Measurements from ENCODE around the gene LMX1B. TPM values are rescaled to one million over a fixed set of nuclear protein-coding genes. Genes with fewer than 3 reads are reported as not detected.

The LMX1B gene
- total and polyA plus RNA-seq, 2 of the 4 experiments (the other 2 are of a cell fraction) = not detected

GRCh38 chr9:126569036-126569435, 44.7 kb upstream of the LMX1B start:
- no CpG with 5 or more reads among the region's 1 CpG for WGBS, 2 experiments (ENCODE audit: extremely low coverage in 2 of 2, insufficient read length in 1 of 2)
- dilution Hi-C loops (cut with HindIII; ENCODE audit: low sequenced_read_pairs, unreplicated experiment) = no loop called here
- no peak overlapping the region for H2AFZ ChIP-seq (replicated peaks; ENCODE audit: low read length, poor library complexity)
- in situ Hi-C loops (cut with MboI; ENCODE audit: low sequenced_read_pairs) = no loop called here
- H3K9me3 ChIP-seq (ENCODE audit: control insufficient read depth, insufficient read depth, low read length) = no peaks in the 10 kb centered on the region
- no peaks in the 10 kb centered on the region for H3K79me1 ChIP-seq (ENCODE audit: low read depth in 1 of 2, low read length in 2 of 2)
- ATAC-seq (ENCODE audit: low read depth) (no peak), DNase-seq (no peak)
- no peaks in the 10 kb centered on the region for H4K20me1 ChIP-seq (ENCODE audit: insufficient read depth, low read length)
- H3K14ac ChIP-seq (replicated peaks; ENCODE audit: low read depth, low read length) = no peak overlapping the region
- peaks cover 20% of the 10 kb centered on the region for H3K27me3 ChIP-seq (ENCODE audit: control insufficient read depth, insufficient read depth, low read length)
- H2BK5ac ChIP-seq (ENCODE audit: low read depth, low read length, poor library complexity, severe bottlenecking) = no peak overlapping the region
- CTCF ChIA-PET = no interaction called here
- intact Hi-C loops (cut with micrococcal nuclease) = no loop called here
- H3K4me1 ChIP-seq (ENCODE audit: control insufficient read depth, insufficient read depth, low read length) = no peaks in the 10 kb centered on the region
- no peak overlapping the region for H2AK5ac ChIP-seq (ENCODE audit: low read depth, low read length)
- H3K4ac ChIP-seq (ENCODE audit: low read depth, low read length) = no peak overlapping the region
- H3K4me3 ChIP-seq (ENCODE audit: insufficient read depth, low read depth, low read length) = no peak overlapping the region
- H3K56ac ChIP-seq (ENCODE audit: extremely low read depth, insufficient read depth, low read length) = no peak overlapping the region
- H2AK9ac ChIP-seq (replicated peaks; ENCODE audit: low read depth, low read length, poor library complexity) = no peak overlapping the region
- POLR2A ChIA-PET (ENCODE audit: unreplicated experiment) = no interaction called here
- H4K91ac ChIP-seq (ENCODE audit: insufficient read depth, low read depth, low read length) = no peak overlapping the region
- H3K9me1 ChIP-seq (ENCODE audit: insufficient read depth, low read length) = no peaks in the 10 kb centered on the region
- TF ChIP-seq NFE2L2 (IDR thresholded peaks at IDR 0.05; ENCODE audit: low read depth, low read length) (no peak), CTCF (conservative IDR thresholded peaks at IDR 0.05; ENCODE audit: low read depth, low read length) (no peak), BHLHE40 (IDR thresholded peaks at IDR 0.05; ENCODE audit: low read depth, low read length) (no peak), MAZ (IDR thresholded peaks at IDR 0.05; ENCODE audit: borderline replicate concordance, low read depth, low read length) (no peak)
- BruUV-seq (replicated peaks) = no TSS peak
- H4K5ac ChIP-seq (ENCODE audit: low read depth, low read length) = no peak overlapping the region
- no peak overlapping the region for H3K23ac ChIP-seq (ENCODE audit: low read depth, low read length)
- no peaks in the 10 kb centered on the region for H3K36me3 ChIP-seq (ENCODE audit: control insufficient read depth, insufficient read depth, low read length)
- H2BK15ac ChIP-seq (ENCODE audit: low read depth, low read length) = no peak overlapping the region
- no peak overlapping the region for H3K27ac ChIP-seq (ENCODE audit: insufficient read depth, low read length)
- H4K8ac ChIP-seq (ENCODE audit: low read depth in 2 of 2, low read length in 2 of 2) = no peak overlapping the region
- H2BK20ac ChIP-seq (ENCODE audit: low read depth, low read length) = no peak overlapping the region
- no peak overlapping the region for H2BK120ac ChIP-seq (ENCODE audit: low read depth, low read length)
- H3K4me2 ChIP-seq (ENCODE audit: low read depth, low read length) = no peak overlapping the region
- H3K18ac ChIP-seq (ENCODE audit: low read depth, low read length) = no peak overlapping the region
- no peak overlapping the region for H3K9ac ChIP-seq (ENCODE audit: low read depth, low read length)

Measured in IMR-90 (cell line).